C4-2B (cell line): Measurements from ENCODE around the gene NLRC3.

ENCODE experiments used
- H3K27ac ChIP-seq: fragments of 450-650 bp; 2 replicates; pipeline ENCODE4 v1.5.1; 2017
- ZFX ChIP-seq: fragments of 450-650 bp; IDR thresholded peaks from 2 replicates; pipeline ENCODE4 v1.6.1; 2017
- TF ChIP-seq, protein P1 (sequence below): fragments of 450-650 bp; conservative IDR thresholded peaks from 2 replicates; pipeline ENCODE4 v1.5.1; 2017; ENCODE audit warnings: mild to moderate bottlenecking

NLRC3 gene

DNA sequence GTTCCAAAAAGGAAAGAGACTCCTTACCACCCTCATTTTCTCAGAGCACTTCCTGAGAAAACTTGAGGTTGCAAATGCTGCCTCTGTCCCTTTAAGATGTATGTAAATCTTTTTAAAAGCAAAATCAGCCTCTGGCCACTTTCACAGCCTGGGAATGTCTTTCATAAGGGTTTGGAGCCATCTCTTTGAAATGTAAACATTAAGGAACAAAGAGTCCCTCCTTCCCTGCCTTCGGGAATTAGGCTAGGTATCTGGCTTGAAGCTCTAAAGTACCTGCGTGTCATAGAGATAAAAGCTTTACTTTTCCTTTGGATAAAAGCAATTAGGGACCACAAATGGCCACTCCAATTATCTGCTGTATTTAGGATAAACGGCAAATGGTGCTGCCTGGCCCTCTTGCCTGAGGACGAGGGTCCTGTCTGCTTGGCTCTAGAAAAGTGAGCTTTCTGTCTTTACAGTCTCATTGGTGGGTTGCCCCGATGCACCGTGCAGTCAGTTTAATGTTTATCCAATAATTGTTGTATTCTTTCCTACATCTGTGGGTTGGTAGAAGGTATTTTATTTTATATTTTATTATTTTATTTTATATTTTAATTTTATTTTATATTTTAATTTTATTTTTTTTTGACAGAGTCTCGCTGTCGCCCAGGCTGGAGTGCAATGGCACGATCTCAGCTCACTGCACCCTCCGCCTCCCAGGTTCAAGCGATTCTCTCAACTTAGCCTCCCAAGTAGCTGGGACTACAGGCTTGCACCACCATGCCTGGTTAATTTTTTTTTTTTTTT is 23.9 kb downstream of the NLRC3 start:
- no peak for TF ChIP-seq ZFX
- TF ChIP-seq, protein P1, sequence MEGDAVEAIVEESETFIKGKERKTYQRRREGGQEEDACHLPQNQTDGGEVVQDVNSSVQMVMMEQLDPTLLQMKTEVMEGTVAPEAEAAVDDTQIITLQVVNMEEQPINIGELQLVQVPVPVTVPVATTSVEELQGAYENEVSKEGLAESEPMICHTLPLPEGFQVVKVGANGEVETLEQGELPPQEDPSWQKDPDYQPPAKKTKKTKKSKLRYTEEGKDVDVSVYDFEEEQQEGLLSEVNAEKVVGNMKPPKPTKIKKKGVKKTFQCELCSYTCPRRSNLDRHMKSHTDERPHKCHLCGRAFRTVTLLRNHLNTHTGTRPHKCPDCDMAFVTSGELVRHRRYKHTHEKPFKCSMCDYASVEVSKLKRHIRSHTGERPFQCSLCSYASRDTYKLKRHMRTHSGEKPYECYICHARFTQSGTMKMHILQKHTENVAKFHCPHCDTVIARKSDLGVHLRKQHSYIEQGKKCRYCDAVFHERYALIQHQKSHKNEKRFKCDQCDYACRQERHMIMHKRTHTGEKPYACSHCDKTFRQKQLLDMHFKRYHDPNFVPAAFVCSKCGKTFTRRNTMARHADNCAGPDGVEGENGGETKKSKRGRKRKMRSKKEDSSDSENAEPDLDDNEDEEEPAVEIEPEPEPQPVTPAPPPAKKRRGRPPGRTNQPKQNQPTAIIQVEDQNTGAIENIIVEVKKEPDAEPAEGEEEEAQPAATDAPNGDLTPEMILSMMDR = no peak
- H3K27ac ChIP-seq = peak overlapping the region; percentile 64

DNA sequence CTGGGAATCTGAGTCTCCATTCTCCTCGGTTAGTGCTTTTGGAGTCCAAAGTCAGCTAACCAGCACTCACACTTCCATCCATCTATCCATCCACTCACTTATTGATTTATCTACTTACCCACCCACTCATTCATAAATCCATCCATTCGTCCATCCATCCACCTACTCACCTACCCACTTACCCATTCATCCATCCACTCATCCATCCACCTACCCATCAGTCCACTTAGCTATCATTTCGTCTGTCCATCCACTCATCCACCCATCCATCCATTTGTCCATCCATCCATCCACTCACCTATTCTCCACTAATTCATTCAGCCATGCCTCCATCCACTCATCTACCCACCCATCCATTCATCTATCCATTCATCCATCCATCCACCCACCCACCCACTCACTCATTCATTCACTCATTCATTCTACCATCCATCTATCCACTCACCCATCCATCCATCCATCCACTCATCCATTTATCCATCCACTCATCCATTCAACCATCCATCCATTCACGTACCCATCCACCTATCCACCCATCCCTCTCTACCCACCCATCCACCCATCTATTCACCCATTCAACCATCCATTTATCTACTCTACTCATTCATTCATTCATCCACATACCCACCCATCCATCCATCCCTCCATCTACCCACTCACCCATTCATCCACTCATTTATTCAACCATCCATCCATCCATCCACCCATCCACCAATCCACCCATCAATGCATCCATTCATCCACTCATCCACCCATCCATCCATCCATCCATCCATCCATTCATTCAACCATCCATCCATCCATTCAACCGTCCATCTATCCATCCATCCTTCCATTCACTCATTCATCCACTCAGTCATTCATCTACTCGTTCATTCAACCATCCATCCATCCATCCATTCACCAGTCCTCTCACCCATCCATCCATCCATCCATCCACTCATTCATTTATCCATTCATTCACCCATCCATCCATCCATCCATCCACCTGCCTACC is 26.1 kb downstream of the NLRC3 start:
- H3K27ac ChIP-seq = no peak overlapping the region
- TF ChIP-seq, protein P1 = no peak
- no peak for TF ChIP-seq ZFX

DNA sequence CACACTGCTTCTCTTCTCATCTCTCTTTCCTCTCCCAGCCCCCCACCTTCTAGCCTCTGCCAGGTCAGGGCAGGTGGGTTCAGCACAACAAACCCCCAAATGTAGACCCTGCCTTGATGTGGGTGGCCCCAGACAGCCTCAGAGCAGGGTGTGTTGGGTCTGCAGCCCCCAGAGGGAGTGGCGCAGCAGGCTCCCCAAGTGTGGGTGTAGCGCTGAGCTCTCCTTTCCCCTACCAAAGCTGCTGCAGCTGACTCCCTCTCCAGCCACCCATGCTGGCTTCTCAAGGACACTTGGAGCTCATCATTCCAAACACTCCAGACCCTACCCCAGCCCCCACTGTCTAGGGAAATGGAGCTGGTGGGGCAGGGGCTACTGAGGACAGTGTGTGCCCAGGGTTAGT is 27.3 kb downstream of the NLRC3 start:
- TF ChIP-seq, protein P1 = no peak
- no peak for TF ChIP-seq ZFX
- no peak overlapping the region for H3K27ac ChIP-seq

DNA sequence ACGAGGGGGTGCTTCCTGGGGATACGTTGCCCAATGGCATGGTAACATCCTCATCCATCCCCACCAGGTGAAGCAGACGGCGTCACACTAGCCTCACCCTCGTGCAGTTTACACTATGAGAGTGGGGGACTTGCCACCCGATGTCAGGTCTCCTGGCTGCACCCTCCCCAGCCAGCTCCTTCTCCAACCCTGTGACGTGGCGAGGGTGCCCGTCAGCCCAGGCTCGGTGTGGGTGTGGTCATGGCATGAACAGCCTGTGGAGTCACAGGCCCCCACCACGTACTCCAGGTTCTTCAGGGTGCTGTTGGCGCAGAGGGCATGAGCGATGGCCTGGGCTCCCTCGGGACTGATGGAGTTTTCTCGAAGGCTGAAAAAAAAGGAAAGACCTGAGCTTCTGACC is 28.3 kb downstream of the NLRC3 start:
- TF ChIP-seq, protein P1 = no peak
- no peak for TF ChIP-seq ZFX
- no peak overlapping the region for H3K27ac ChIP-seq

DNA sequence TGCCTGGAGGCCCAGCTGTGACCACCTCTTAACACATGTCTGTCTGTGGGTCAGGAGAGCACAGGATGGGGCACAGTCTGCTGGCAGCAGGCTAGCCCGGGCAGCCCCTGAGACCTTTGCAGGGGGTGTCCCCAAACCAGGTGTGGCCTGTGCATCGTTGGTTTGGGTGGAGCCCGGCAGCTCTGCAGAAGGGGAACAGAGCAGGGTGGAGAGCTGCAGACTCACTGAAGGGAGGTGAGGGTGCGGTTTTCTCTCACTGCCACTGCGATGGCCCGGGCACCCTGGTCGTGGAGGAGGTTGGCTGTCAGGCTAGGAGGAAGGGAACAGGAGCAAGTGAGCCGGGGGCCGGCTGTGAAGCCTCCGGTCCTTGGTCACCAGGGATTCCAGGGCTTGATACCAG is 28.8 kb downstream of the NLRC3 start:
- no peak overlapping the region for H3K27ac ChIP-seq
- TF ChIP-seq, protein P1 = no peak
- no peak for TF ChIP-seq ZFX

DNA sequence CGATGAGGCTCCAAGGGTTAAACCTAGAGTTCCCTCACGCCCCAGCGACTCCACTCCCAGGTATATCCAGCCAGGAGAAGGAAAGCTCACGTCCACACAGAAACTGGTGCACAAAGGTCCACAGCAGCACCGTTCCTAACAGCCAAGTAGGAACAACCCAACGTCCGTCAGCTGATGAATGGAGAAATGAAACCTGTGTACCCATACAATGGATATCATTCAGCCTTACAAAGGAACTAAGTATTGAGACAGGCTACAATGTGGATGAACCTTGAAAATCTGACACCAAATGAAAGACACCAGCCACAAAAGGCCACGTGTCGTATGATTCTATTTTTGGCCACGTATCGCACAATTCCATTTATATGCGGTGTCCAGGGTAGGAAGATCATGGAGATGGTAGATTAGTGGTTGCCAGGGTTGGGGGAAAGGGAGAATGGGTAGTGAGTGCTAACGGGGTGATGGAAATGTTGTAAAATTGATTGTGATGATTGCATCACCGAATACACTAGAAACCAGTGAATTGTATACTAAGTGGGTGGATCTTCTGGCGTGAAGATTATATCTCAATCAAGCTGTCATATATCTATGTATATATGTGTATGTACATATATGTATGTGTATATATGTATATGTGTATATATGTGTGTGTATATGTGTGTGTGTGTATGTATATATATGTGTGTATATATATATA is 30.1 kb downstream of the NLRC3 start:
- TF ChIP-seq ZFX = no peak
- TF ChIP-seq, protein P1 = no peak
- H3K27ac ChIP-seq = no peak overlapping the region
